Cardiac muscle cell (in vitro differentiated cells and primary cell): ENCODE measurements around the gene C10orf143. TPM values are rescaled to one million over a fixed set of nuclear protein-coding genes. Genes with fewer than 3 reads are reported as not detected.

Source experiments
- DNase-seq, 2 donors: peaks; one replicate each; pipeline versions ENCODE4 v3.0.0 to v3.0.0-alpha.2; 2010 to 2017; ENCODE audit warnings: low read depth in 1 of 2, low spot score in 1 of 2
- H3K27ac ChIP-seq: fragments of 200-600 bp; sonication (generic); 2 replicates; pipeline ENCODE4 v1.5.1; 2016
- H3K27me3 ChIP-seq: fragments of 200-600 bp; sonication (generic); 2 replicates; pipeline ENCODE4 v1.6.0; 2016; ENCODE audit warnings: control low read depth
- H3K36me3 ChIP-seq: fragments of 200-600 bp; sonication (generic); 2 replicates; pipeline ENCODE4 v1.5.1; 2016; ENCODE audit warnings: control low read depth
- H3K4me1 ChIP-seq: fragments of 200-600 bp; sonication (generic); 2 replicates; pipeline ENCODE4 v1.8.1; 2017; ENCODE audit warnings: low read depth, mild to moderate bottlenecking, mixed run types
- H3K4me3 ChIP-seq: fragments of 200-600 bp; sonication (generic); 2 replicates; pipeline ENCODE4 v1.5.1; 2016; ENCODE audit warnings: mild to moderate bottlenecking
- H3K9me3 ChIP-seq: fragments of 200-600 bp; sonication (generic); 2 replicates; pipeline ENCODE4 v1.5.1; 2017; ENCODE audit warnings: low read depth, mild to moderate bottlenecking, control low read depth
- CTCF ChIP-seq: IDR thresholded peaks from 2 replicates; pipeline ENCODE4 v1.5.1; 2012; ENCODE audit warnings: low read depth, mild to moderate bottlenecking, low read length
- polyA plus RNA-seq: library from polyadenylated mRNA; unstranded; fragments of >200 nt; fragmentation: Nextera tagmentation; extraction: Ambion mirVana; gene quantifications from 2 replicates; pipeline ENCODE4 v1.2.1, GENCODE V29; 2016
- total RNA-seq: library from RNA; depleted of rRNA; stranded (reverse); fragments of >200 nt; gene quantifications from 2 replicates; pipeline ENCODE4 v1.2.3, GENCODE V29; 2016

Gene C10orf143
- total and polyA plus RNA-seq, 2 experiments from 2014 or later, result 1.1 to 5.7 TPM

- H3K9me3 ChIP-seq, result no peaks in the 10 kb centered on the region
- no peaks in the 10 kb centered on the region for H3K27me3 ChIP-seq
- H3K4me1 ChIP-seq, result no peaks in the 10 kb centered on the region
- TF ChIP-seq CTCF, result no peak
- no peaks in the 10 kb centered on the region for H3K36me3 ChIP-seq
- DNase-seq, result no peak
- H3K27ac ChIP-seq, result no peak overlapping the region
- no peak overlapping the region for H3K4me3 ChIP-seq
Measured at GRCh38 chr10:130015075-130015695, 95.4 kb downstream of the C10orf143 start.

- H3K9me3 ChIP-seq, result no peaks in the 10 kb centered on the region
- no peak for TF ChIP-seq CTCF
- no peaks in the 10 kb centered on the region for H3K36me3 ChIP-seq
- no peak for DNase-seq
- no peak overlapping the region for H3K27ac ChIP-seq
- no peaks in the 10 kb centered on the region for H3K4me1 ChIP-seq
- H3K4me3 ChIP-seq, result no peak overlapping the region
- no peaks in the 10 kb centered on the region for H3K27me3 ChIP-seq
Measured at GRCh38 chr10:130014263-130015074, 96.2 kb downstream of the C10orf143 start.

Other genes starting within 250 kb of the C10orf143 start
- gene EBF3, start 146.6 kb downstream of the C10orf143 start, total RNA-seq, result 2.2 and 2.8 TPM in 2 replicates
- 0.12 and 0.61 TPM in 2 replicates for gene EBF3, start 146.6 kb downstream of the C10orf143 start, polyA plus RNA-seq
- gene GLRX3, start 25.6 kb upstream of the C10orf143 start, total RNA-seq, result 71.3 and 86.3 TPM in 2 replicates
- gene GLRX3, start 25.6 kb upstream of the C10orf143 start, polyA plus RNA-seq, result 109 and 168 TPM in 2 replicates